Measurements from ENCODE around the gene NCOA7. TPM values are rescaled to one million over a fixed set of nuclear protein-coding genes. Genes with fewer than 3 reads are reported as not detected.
A peak's percentile ranks its signal among the peaks of the same experiment; 100 is the strongest.

The NCOA7 gene
- total and polyA plus RNA-seq, 9 of the 15 experiments (the other 6 are each of a cell fraction or from before 2014, with no cell fraction given) = 5.8 to 14.6 (median 9.3) TPM

DNA sequence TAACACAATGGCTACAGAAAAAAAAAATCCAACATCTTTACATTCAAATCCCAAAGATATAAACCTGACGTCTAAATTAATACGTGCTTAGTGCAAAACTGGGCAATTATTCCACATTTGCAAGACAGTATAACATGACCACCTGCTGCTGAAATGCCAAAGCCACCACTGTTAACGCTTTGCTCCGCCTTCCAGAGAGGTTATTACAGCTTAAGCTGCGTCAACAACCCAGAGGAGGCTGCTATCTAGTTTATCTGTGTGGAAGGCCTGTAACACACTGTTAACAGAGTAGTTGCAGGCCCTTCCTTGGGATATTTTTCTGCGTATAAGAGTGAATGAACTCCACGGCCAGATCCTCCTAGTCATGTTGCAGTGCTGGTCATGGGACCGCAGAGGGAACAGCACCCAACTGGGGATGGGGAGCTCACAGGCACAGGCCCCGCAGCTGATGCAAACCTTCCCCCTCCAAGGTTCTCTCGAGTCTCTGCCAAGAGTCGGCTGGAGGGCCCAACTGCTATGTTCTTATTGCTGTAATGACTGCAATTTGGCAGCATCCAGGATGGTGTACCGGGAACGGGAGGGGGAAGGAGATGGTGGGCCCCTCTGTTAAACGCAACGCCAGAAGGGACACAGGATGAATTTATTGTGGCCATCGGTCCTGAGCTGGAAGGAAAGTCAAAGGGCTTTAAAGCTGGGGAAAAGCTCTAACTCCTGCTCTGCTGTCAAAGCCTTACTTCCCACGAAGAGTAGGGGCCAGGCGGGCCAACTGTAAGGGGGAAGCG is 993 bp upstream of the NCOA7 start (continued):
- TF ChIP-seq ZNF12 (CRISPR knock-in tag; IDR thresholded peaks at IDR 0.05) = peak; percentile 99
- TF ChIP-seq, protein P1, sequence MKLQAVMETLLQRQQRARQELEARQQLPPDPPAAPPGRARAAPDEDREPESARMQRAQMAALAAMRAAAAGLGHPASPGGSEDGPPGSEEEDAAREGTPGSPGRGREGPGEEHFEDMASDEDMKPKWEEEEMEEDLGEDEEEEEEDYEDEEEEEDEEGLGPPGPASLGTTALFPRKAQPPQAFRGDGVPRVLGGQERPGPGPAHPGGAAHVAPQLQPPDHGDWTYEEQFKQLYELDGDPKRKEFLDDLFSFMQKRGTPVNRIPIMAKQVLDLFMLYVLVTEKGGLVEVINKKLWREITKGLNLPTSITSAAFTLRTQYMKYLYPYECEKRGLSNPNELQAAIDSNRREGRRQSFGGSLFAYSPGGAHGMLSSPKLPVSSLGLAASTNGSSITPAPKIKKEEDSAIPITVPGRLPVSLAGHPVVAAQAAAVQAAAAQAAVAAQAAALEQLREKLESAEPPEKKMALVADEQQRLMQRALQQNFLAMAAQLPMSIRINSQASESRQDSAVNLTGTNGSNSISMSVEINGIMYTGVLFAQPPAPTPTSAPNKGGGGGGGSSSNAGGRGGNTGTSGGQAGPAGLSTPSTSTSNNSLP (IDR thresholded peaks at IDR 0.05; ENCODE audit: borderline replicate concordance, low read depth, low read length) = peak; percentile 39; the same call in 1 of the 2 replicates
- TF ChIP-seq, protein P2, sequence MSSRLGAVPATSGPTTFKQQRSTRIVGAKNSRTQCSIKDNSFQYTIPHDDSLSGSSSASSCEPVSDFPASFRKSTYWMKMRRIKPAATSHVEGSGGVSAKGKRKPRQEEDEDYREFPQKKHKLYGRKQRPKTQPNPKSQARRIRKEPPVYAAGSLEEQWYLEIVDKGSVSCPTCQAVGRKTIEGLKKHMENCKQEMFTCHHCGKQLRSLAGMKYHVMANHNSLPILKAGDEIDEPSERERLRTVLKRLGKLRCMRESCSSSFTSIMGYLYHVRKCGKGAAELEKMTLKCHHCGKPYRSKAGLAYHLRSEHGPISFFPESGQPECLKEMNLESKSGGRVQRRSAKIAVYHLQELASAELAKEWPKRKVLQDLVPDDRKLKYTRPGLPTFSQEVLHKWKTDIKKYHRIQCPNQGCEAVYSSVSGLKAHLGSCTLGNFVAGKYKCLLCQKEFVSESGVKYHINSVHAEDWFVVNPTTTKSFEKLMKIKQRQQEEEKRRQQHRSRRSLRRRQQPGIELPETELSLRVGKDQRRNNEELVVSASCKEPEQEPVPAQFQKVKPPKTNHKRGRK (tag; IDR thresholded peaks at IDR 0.05) = no peak
- 0 out of 2 replicates have a peak, but pooled peaks have one; percentile 40 for TF ChIP-seq FOXJ2 (tag; IDR thresholded peaks at IDR 0.05)
- peak; percentile 63; the same call in 1 of the 2 replicates for TF ChIP-seq CEBPG (CRISPR knock-in tag; IDR thresholded peaks at IDR 0.05)
- TF ChIP-seq CEBPG (tag; conservative IDR thresholded peaks at IDR 0.05 in 1 of 2, IDR thresholded peaks at IDR 0.05 in 1 of 2) = peak in 1 of 2 experiments; percentile 37; a peak in 1 of 4 replicates
- TF ChIP-seq, protein P3, sequence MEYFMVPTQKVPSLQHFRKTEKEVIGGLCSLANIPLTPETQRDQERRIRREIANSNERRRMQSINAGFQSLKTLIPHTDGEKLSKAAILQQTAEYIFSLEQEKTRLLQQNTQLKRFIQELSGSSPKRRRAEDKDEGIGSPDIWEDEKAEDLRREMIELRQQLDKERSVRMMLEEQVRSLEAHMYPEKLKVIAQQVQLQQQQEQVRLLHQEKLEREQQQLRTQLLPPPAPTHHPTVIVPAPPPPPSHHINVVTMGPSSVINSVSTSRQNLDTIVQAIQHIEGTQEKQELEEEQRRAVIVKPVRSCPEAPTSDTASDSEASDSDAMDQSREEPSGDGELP (CRISPR knock-in tag; IDR thresholded peaks at IDR 0.05; ENCODE audit: borderline replicate concordance) = peak; percentile 87
- TF ChIP-seq, protein P4, sequence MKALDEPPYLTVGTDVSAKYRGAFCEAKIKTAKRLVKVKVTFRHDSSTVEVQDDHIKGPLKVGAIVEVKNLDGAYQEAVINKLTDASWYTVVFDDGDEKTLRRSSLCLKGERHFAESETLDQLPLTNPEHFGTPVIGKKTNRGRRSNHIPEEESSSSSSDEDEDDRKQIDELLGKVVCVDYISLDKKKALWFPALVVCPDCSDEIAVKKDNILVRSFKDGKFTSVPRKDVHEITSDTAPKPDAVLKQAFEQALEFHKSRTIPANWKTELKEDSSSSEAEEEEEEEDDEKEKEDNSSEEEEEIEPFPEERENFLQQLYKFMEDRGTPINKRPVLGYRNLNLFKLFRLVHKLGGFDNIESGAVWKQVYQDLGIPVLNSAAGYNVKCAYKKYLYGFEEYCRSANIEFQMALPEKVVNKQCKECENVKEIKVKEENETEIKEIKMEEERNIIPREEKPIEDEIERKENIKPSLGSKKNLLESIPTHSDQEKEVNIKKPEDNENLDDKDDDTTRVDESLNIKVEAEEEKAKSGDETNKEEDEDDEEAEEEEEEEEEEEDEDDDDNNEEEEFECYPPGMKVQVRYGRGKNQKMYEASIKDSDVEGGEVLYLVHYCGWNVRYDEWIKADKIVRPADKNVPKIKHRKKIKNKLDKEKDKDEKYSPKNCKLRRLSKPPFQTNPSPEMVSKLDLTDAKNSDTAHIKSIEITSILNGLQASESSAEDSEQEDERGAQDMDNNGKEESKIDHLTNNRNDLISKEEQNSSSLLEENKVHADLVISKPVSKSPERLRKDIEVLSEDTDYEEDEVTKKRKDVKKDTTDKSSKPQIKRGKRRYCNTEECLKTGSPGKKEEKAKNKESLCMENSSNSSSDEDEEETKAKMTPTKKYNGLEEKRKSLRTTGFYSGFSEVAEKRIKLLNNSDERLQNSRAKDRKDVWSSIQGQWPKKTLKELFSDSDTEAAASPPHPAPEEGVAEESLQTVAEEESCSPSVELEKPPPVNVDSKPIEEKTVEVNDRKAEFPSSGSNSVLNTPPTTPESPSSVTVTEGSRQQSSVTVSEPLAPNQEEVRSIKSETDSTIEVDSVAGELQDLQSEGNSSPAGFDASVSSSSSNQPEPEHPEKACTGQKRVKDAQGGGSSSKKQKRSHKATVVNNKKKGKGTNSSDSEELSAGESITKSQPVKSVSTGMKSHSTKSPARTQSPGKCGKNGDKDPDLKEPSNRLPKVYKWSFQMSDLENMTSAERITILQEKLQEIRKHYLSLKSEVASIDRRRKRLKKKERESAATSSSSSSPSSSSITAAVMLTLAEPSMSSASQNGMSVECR (CRISPR knock-in tag; IDR thresholded peaks at IDR 0.05) = peak; percentile 50; the same call in 1 of the 2 replicates
- TF ChIP-seq SUPT5H (IDR thresholded peaks at IDR 0.05) = peak; percentile 68; the same call in 1 of the 2 replicates
- TF ChIP-seq BRD9 (IDR thresholded peaks at IDR 0.05; ENCODE audit: low read depth, partially characterized antibody) = peak; percentile 75
- TF ChIP-seq MXI1 (IDR thresholded peaks at IDR 0.05; ENCODE audit: low read depth, low read length) = no peak
- TF ChIP-seq FOXA3 (CRISPR knock-in tag; conservative IDR thresholded peaks at IDR 0.05 in 1 of 2, IDR thresholded peaks at IDR 0.05 in 1 of 2) = peak; percentile 78 to 96
- no peak for TF ChIP-seq MCM7 (IDR thresholded peaks at IDR 0.05)
- peak; percentile 56 for TF ChIP-seq TAF1 (IDR thresholded peaks at IDR 0.05; ENCODE audit: control insufficient read depth, extremely low read depth, insufficient read depth, low read length, severe bottlenecking)
- TF ChIP-seq RBFOX2 (IDR thresholded peaks at IDR 0.05; ENCODE audit: low read depth, low read length) = no peak
